ENCODE measurements around the gene SAMM50. TPM values are rescaled to one million over a fixed set of nuclear protein-coding genes. Genes with fewer than 3 reads are reported as not detected.

SAMM50 gene
- total RNA-seq, 2 experiments from 2014 or later = 42.1 to 43.8 TPM

GRCh38 chr22:43974028-43974545 is 18.8 kb downstream of the SAMM50 start:
- peaks cover 7% of the 10 kb centered on the region for H3K4me1 Mint-ChIP-seq
- POLR2A ChIA-PET = no interaction called here
- no peak for ATAC-seq (ENCODE audit: low read depth)
- no peak overlapping the region for H3K27ac Mint-ChIP-seq
- H3K4me3 Mint-ChIP-seq = no peak overlapping the region
- DNase-seq = no peak
- H3K9me3 Mint-ChIP-seq = no peaks in the 10 kb centered on the region
- no peaks in the 10 kb centered on the region for H3K27me3 Mint-ChIP-seq
- peaks cover 17% of the 10 kb centered on the region for H3K36me3 Mint-ChIP-seq

GRCh38 chr22:43975041-43975440 is 19.8 kb downstream of the SAMM50 start:
- DNase-seq = no peak
- Mint-ChIP-seq H3K36me3 (peaks cover 19% of the 10 kb centered on the region), H3K27ac (no peak overlapping the region), H3K4me1 (no peaks in the 10 kb centered on the region), H3K9me3 (no peaks in the 10 kb centered on the region), H3K27me3 (no peaks in the 10 kb centered on the region), H3K4me3 (no peak overlapping the region)
- no peak for ATAC-seq (ENCODE audit: low read depth)
- POLR2A ChIA-PET = no interaction called here

- DNase-seq (no peak), ATAC-seq (ENCODE audit: low read depth) (no peak)
- POLR2A ChIA-PET = no interaction called here
- Mint-ChIP-seq H3K4me3 (no peak overlapping the region), H3K9me3 (no peaks in the 10 kb centered on the region), H3K27me3 (no peaks in the 10 kb centered on the region), H3K4me1 (peaks cover 1% of the 10 kb centered on the region), H3K27ac (no peak overlapping the region), H3K36me3 (peaks cover 21% of the 10 kb centered on the region)
Observed at GRCh38 chr22:43976861-43977795, 21.9 kb downstream of the SAMM50 start.

- H3K9me3 Mint-ChIP-seq = no peaks in the 10 kb centered on the region
- POLR2A ChIA-PET = no interaction called here
- ATAC-seq (ENCODE audit: low read depth) (no peak), DNase-seq (no peak)
- H3K36me3 Mint-ChIP-seq = peaks cover 23% of the 10 kb centered on the region
- peaks cover 1% of the 10 kb centered on the region for H3K4me1 Mint-ChIP-seq
- no peak overlapping the region for H3K4me3 Mint-ChIP-seq
- H3K27me3 Mint-ChIP-seq = no peaks in the 10 kb centered on the region
- no peak overlapping the region for H3K27ac Mint-ChIP-seq
Observed at GRCh38 chr22:43978558-43978957, 23.3 kb downstream of the SAMM50 start.

GRCh38 chr22:43980579-43980978 is 25.3 kb downstream of the SAMM50 start:
- Mint-ChIP-seq H3K4me1 (peaks cover 1% of the 10 kb centered on the region), H3K27me3 (no peaks in the 10 kb centered on the region), H3K27ac (no peak overlapping the region), H3K36me3 (peaks cover 27% of the 10 kb centered on the region), H3K4me3 (no peak overlapping the region), H3K9me3 (no peaks in the 10 kb centered on the region)
- no peak for DNase-seq
- ATAC-seq (ENCODE audit: low read depth) = no peak
- POLR2A ChIA-PET = no interaction called here

- peaks cover 1% of the 10 kb centered on the region for H3K4me1 Mint-ChIP-seq
- H3K27me3 Mint-ChIP-seq = no peaks in the 10 kb centered on the region
- DNase-seq (no peak), ATAC-seq (ENCODE audit: low read depth) (no peak)
- H3K27ac Mint-ChIP-seq = no peak overlapping the region
- no peaks in the 10 kb centered on the region for H3K9me3 Mint-ChIP-seq
- H3K36me3 Mint-ChIP-seq = peaks cover 28% of the 10 kb centered on the region
- POLR2A ChIA-PET = no interaction called here
- H3K4me3 Mint-ChIP-seq = no peak overlapping the region
Observed at GRCh38 chr22:43980996-43981395, 25.8 kb downstream of the SAMM50 start.

GRCh38 chr22:43983808-43984207 is 28.6 kb downstream of the SAMM50 start:
- H3K36me3 Mint-ChIP-seq = peaks cover 29% of the 10 kb centered on the region
- DNase-seq (no peak), ATAC-seq (ENCODE audit: low read depth) (no peak)
- peaks cover 1% of the 10 kb centered on the region for H3K4me1 Mint-ChIP-seq
- H3K9me3 Mint-ChIP-seq = no peaks in the 10 kb centered on the region
- H3K27me3 Mint-ChIP-seq = no peaks in the 10 kb centered on the region
- H3K27ac Mint-ChIP-seq = no peak overlapping the region
- POLR2A ChIA-PET = no interaction called here
- H3K4me3 Mint-ChIP-seq = no peak overlapping the region

- H3K36me3 Mint-ChIP-seq = peaks cover 14% of the 10 kb centered on the region
Observed at GRCh38 chr22:43985532-43985931, 30.3 kb downstream of the SAMM50 start.

GRCh38 chr22:43988116-43988820 is 33.0 kb downstream of the SAMM50 start:
- Mint-ChIP-seq H3K4me1 (peaks cover 2% of the 10 kb centered on the region), H3K36me3 (peaks cover 22% of the 10 kb centered on the region), H3K27me3 (no peaks in the 10 kb centered on the region), H3K4me3 (no peak overlapping the region), H3K27ac (no peak overlapping the region), H3K9me3 (no peaks in the 10 kb centered on the region)
- POLR2A ChIA-PET = no interaction called here
- DNase-seq = no peak
- no peak for ATAC-seq (ENCODE audit: low read depth)

More at GRCh38 chr22:43985532-43985931, 30.3 kb downstream of the SAMM50 start:
- Mint-ChIP-seq H3K27ac (no peak overlapping the region), H3K4me1 (no peaks in the 10 kb centered on the region), H3K27me3 (no peaks in the 10 kb centered on the region), H3K9me3 (no peaks in the 10 kb centered on the region), H3K4me3 (no peak overlapping the region)
- POLR2A ChIA-PET = interaction anchor here (0.7 kb wide), 1 partner anchor 46 kb away, joined by 5 read pairs; no protein-coding TSS in a partner anchor
- no peak for DNase-seq
- no peak for ATAC-seq (ENCODE audit: low read depth)

- no peak for ATAC-seq (ENCODE audit: low read depth)
- POLR2A ChIA-PET = no interaction called here
- Mint-ChIP-seq H3K36me3 (peaks cover 22% of the 10 kb centered on the region), H3K4me1 (peaks cover 4% of the 10 kb centered on the region), H3K27me3 (no peaks in the 10 kb centered on the region), H3K4me3 (no peak overlapping the region), H3K9me3 (no peaks in the 10 kb centered on the region), H3K27ac (no peak overlapping the region)
- no peak for DNase-seq
Observed at GRCh38 chr22:43988960-43989359, 33.7 kb downstream of the SAMM50 start.

GRCh38 chr22:43990044-43990443 is 34.8 kb downstream of the SAMM50 start:
- Mint-ChIP-seq H3K4me1 (peaks cover 5% of the 10 kb centered on the region), H3K27ac (no peak overlapping the region), H3K27me3 (no peaks in the 10 kb centered on the region), H3K36me3 (peaks cover 23% of the 10 kb centered on the region), H3K4me3 (no peak overlapping the region), H3K9me3 (no peaks in the 10 kb centered on the region)
- no peak for DNase-seq
- POLR2A ChIA-PET = no interaction called here
- ATAC-seq (ENCODE audit: low read depth) = no peak

- ATAC-seq (ENCODE audit: low read depth) = no peak
- H3K9me3 Mint-ChIP-seq = no peaks in the 10 kb centered on the region
- peaks cover 20% of the 10 kb centered on the region for H3K36me3 Mint-ChIP-seq
- H3K27ac Mint-ChIP-seq = no peak overlapping the region
- POLR2A ChIA-PET = no interaction called here
- H3K27me3 Mint-ChIP-seq = no peaks in the 10 kb centered on the region
- DNase-seq = no peak
- H3K4me3 Mint-ChIP-seq = no peak overlapping the region
- H3K4me1 Mint-ChIP-seq = peaks cover 15% of the 10 kb centered on the region
Observed at GRCh38 chr22:43991316-43992020, 36.2 kb downstream of the SAMM50 start.

GRCh38 chr22:43992331-43992821 is 37.1 kb downstream of the SAMM50 start:
- POLR2A ChIA-PET = interaction anchor here (1.8 to 2.3 kb wide), 2 partner anchors 34 to 94 kb away, joined by 6 to 9 read pairs; no protein-coding TSS in a partner anchor
- DNase-seq = no peak
- no peaks in the 10 kb centered on the region for H3K27me3 Mint-ChIP-seq
- H3K4me1 Mint-ChIP-seq = peaks cover 16% of the 10 kb centered on the region
- H3K4me3 Mint-ChIP-seq = no peak overlapping the region
- H3K27ac Mint-ChIP-seq = no peak overlapping the region
- ATAC-seq (ENCODE audit: low read depth) = no peak
- H3K9me3 Mint-ChIP-seq = no peaks in the 10 kb centered on the region
- H3K36me3 Mint-ChIP-seq = peaks cover 18% of the 10 kb centered on the region

Measured in activated naive CD8-positive, alpha-beta T cell treated with anti-CD3 and anti-CD28 coated beads, Interleukin-2, amount 10 ng/mL, durations not matched to agents 7 days and 5 days (primary cell).